Subcutaneous adipose tissue (tissue), 4 donors: ENCODE measurements around the gene AKAP4. TPM values are rescaled to one million over a fixed set of nuclear protein-coding genes. Genes with fewer than 3 reads are reported as not detected.

Experiments used
- total RNA-seq, 4 donors: library from RNA; depleted of rRNA; stranded (reverse); fragments of >200 nt; gene quantifications; one replicate each; pipeline ENCODE4 v1.1.0, GENCODE V29; 2016
- TF ChIP-seq, protein P1 (sequence below): fragments of 450-650 bp; IDR thresholded peaks from one replicate; pipeline ENCODE4 v1.5.1; 2016; ENCODE audit warnings: low read depth, mild to moderate bottlenecking, control low read depth, antibody characterized with exemption, moderate library complexity

Gene AKAP4, protein sequence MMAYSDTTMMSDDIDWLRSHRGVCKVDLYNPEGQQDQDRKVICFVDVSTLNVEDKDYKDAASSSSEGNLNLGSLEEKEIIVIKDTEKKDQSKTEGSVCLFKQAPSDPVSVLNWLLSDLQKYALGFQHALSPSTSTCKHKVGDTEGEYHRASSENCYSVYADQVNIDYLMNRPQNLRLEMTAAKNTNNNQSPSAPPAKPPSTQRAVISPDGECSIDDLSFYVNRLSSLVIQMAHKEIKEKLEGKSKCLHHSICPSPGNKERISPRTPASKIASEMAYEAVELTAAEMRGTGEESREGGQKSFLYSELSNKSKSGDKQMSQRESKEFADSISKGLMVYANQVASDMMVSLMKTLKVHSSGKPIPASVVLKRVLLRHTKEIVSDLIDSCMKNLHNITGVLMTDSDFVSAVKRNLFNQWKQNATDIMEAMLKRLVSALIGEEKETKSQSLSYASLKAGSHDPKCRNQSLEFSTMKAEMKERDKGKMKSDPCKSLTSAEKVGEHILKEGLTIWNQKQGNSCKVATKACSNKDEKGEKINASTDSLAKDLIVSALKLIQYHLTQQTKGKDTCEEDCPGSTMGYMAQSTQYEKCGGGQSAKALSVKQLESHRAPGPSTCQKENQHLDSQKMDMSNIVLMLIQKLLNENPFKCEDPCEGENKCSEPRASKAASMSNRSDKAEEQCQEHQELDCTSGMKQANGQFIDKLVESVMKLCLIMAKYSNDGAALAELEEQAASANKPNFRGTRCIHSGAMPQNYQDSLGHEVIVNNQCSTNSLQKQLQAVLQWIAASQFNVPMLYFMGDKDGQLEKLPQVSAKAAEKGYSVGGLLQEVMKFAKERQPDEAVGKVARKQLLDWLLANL
- total RNA-seq = not detected

DNA sequence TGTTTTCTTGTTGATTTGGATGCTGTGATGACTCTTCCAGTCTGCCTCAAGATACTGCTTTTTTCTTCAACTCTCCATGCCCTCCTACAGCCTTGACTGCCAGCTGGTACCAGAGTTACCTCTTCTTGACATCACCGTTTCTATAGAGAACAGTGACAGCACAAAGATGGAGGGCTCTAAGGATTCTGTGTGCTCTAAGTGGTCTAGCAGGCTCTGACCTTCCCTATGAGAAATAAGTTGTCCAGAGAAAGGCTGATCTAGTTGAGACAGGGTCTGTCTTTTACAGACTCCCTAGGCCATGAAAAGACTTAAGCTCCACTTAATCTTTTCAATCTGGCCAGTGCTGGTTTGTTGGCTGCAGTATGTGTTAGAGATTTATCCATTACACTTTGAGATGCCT, at the start of gene AKAP4:
Gene AKAP4 (minus strand): TSS at position 101 of the 400 bp plus-strand sequence. CDS start 118 bp downstream, outside the sequence.
- TF ChIP-seq, protein P1, sequence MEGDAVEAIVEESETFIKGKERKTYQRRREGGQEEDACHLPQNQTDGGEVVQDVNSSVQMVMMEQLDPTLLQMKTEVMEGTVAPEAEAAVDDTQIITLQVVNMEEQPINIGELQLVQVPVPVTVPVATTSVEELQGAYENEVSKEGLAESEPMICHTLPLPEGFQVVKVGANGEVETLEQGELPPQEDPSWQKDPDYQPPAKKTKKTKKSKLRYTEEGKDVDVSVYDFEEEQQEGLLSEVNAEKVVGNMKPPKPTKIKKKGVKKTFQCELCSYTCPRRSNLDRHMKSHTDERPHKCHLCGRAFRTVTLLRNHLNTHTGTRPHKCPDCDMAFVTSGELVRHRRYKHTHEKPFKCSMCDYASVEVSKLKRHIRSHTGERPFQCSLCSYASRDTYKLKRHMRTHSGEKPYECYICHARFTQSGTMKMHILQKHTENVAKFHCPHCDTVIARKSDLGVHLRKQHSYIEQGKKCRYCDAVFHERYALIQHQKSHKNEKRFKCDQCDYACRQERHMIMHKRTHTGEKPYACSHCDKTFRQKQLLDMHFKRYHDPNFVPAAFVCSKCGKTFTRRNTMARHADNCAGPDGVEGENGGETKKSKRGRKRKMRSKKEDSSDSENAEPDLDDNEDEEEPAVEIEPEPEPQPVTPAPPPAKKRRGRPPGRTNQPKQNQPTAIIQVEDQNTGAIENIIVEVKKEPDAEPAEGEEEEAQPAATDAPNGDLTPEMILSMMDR = no peak

DNA sequence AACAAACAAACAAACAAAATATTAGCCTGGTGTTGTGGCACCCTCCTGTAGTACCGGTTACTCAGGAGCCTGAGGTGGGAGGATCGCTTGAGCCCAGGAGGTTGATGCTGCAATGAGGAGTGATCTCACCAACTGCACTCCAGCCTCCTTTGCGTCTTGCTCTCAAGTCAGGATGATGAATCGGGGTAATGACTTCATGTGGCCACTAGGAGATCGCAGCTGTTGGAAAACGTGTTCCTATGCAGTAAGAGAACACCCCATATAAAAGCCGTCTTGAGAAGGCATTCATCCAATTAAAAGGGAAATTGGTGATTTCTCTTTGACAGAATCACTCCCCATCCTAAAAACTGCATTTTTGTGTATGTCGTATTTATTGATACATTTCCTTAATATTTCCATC, 10.7 kb upstream of the AKAP4 start:
- TF ChIP-seq, protein P1 = no peak

DNA sequence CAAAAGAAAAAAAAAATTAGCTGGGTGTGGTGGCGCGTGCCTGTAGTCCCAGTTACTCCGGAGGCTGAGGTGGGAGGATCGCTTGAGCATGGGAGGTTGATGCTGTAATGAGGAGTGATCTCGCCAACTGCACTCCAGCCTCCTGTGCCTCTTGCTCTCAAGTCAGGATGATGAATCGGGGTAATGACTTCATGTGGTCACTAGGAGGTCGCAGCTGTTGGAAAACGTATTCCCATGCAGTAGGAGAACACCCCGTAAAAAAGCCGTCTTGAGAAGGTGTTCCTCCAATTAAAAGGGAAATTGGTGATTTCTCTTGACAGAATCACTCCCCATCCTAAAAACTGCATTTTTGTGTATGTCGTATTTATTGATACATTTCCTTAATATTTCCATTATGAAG, 5.9 kb upstream of the AKAP4 start:
- TF ChIP-seq, protein P1 = no peak

DNA sequence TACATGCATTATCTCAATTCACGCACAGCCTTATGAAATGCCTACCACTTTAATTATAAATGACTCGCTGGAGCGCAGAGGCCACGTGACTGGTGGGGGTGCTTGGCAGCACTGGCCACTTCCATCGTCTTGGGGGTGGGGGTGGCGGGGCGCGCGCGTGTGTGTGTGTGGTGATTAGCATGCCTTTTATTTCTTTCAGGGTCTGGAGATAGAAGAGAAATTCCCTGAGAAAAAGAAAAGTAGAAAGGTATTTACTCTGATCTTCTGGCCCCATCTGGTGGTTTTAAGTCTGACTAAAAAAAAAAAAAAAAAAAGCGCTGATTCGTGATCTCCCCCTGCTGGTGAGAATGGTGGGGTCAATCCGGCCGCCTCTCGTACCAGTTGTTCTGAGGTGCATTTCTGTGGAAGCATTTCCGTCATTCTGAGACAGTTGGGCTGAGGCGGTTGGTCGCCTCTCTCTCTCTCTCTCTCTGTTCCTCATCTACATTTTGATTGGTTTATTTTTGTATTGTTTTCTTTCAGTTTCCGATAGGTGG, 3.6 kb upstream of the AKAP4 start, which contains the start of gene CCNB3:
Gene CCNB3 (plus strand): TSS at position 402 of the 536 bp plus-strand sequence. CDS start 80,399 bp downstream, outside the sequence.
- TF ChIP-seq, protein P1 = no peak

DNA sequence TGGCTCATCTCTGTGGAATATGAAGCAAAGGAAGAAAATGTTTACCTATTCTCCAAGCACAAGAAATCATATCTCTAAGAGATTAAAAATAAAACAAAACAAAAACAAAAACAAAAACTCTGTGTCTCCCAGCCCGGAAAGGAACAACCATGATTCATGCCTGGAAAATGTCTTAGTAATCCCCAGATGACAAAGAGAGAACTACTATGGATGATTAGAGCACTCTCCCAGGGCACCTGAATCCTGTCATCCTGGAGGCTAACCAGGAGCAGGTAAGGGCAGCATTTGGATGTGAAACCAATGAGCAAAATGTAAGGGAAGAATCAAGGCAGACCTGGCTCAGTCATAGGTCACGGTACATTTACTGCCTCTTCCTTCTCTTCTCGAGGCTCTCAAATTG, 1.7 kb upstream of the AKAP4 start:
- TF ChIP-seq, protein P1 = no peak

DNA sequence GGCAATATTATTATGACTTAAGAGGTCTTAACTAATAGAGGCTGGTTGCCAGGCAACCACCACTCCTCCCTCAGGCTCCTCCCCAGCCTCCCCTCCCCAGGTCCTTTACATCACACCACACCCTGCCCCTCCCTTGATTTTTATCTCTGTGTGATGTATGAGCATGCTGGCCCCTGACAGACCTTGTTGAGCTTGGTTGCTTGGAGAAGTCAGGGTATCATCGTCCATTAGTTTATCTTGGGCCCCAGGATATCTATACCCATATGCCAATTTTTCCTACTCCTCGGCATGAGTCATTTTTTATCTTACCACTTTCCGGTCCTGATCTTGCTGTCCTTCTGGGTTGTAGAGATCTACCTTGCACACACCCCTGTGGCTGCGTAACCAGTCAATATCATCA, 2.5 kb downstream of the AKAP4 start:
- TF ChIP-seq, protein P1 = no peak
